HepG2 (cell line): ENCODE results near the gene ZFP36L2. TPM values are rescaled to one million over a fixed set of nuclear protein-coding genes. Genes with fewer than 3 reads are reported as not detected.
A peak's percentile ranks its signal among the peaks of the same experiment; 100 is the strongest.

ENCODE experiments used
- AGO2 ChIP-seq: fragments of 200-400 bp; formaldehyde crosslinking; optimal IDR thresholded peaks from 2 replicates; pipeline ENCODE3; 2017; ENCODE audit warnings: mild to moderate bottlenecking, low read depth, low read length, moderate library complexity
- ATF4 ChIP-seq, 2 experiments: fragments of 450-650 bp in 1 of 2; sonication (generic) in 1 of 2; formaldehyde crosslinking; IDR thresholded peaks; 2 replicates each; pipeline versions ENCODE4 v1.5.0 to v1.8.0; 2020 to 2022; ENCODE audit warnings: mild to moderate bottlenecking in 1 of 2, missing genetic modification reagents in 1 of 2
- FOXJ3 ChIP-seq: sonication (generic); formaldehyde crosslinking; IDR thresholded peaks from 2 replicates; pipeline ENCODE4 v1.4.0; 2020; ENCODE audit warnings: missing genetic modification reagents, mild to moderate bottlenecking, borderline replicate concordance
- GATAD1 ChIP-seq: IDR thresholded peaks from 2 replicates; pipeline ENCODE4 v1.6.1; 2016; ENCODE audit warnings: missing genetic modification reagents, missing compliant biosample characterization
- HOXD1 ChIP-seq: sonication (generic); formaldehyde crosslinking; IDR thresholded peaks from 2 replicates; pipeline ENCODE4 v1.5.0; 2020; ENCODE audit warnings: missing genetic modification reagents
- NBN ChIP-seq: fragments of 450-650 bp; conservative IDR thresholded peaks from 2 replicates; pipeline ENCODE4 v1.6.1; 2017
- NFYC ChIP-seq: IDR thresholded peaks from 2 replicates; pipeline ENCODE4 v1.6.1; 2016; ENCODE audit warnings: missing genetic modification reagents, missing compliant biosample characterization
- POLR2AphosphoS5 ChIP-seq: IDR thresholded peaks from 2 replicates; pipeline ENCODE4 v1.6.1; 2012; ENCODE audit warnings: low read depth, low read length
- SMYD3 ChIP-seq: sonication (generic); formaldehyde crosslinking; IDR thresholded peaks from 2 replicates; pipeline ENCODE4 v1.8.1; 2023; ENCODE audit warnings: mild to moderate bottlenecking, missing genetic modification reagents
- SOX5 ChIP-seq: IDR thresholded peaks from 2 replicates; pipeline ENCODE4 v1.6.1; 2016; ENCODE audit warnings: borderline replicate concordance
- SOX6 ChIP-seq, 2 experiments: fragments of 450-650 bp in 1 of 2; sonication (generic) in 1 of 2; formaldehyde crosslinking in 1 of 2; IDR thresholded peaks; 2 replicates each; pipeline versions ENCODE4 v1.4.0 to v1.6.1; 2017 to 2020; ENCODE audit warnings: antibody characterized with exemption in 1 of 2, mild to moderate bottlenecking in 1 of 2, missing genetic modification reagents in 1 of 2
- ZNF318 ChIP-seq: sonication (generic); formaldehyde crosslinking; IDR thresholded peaks from 2 replicates; pipeline ENCODE4 v1.4.0; 2020; ENCODE audit warnings: mild to moderate bottlenecking, missing genetic modification reagents
- ZNF614 ChIP-seq: IDR thresholded peaks from 2 replicates; pipeline ENCODE4 v1.6.1; 2018; ENCODE audit warnings: missing biosample characterization, missing genetic modification reagents, inconsistent platforms, borderline replicate concordance
- polyA plus RNA-seq, 8 experiments: library from polyadenylated mRNA; depleted of rRNA in 3 of 8; stranded (reverse) in 7 of 8; unstranded in 1 of 8; fragments of >200 nt; fragmentation: Illumina TruSeq in 4 of 8; extraction: Trizol in 4 of 8; gene quantifications; 2 replicates each; pipeline versions ENCODE4 v1.2.1 to v1.2.3, GENCODE V29; 2011 to 2016; ENCODE audit warnings: low read depth in 4 of 8, missing spikeins in 1 of 8, mixed read lengths in 1 of 8; ENCODE audit not compliant: insufficient read depth in 1 of 8
- total RNA-seq, 5 experiments: library from RNA; depleted of rRNA; stranded (reverse); fragments of >200 nt; fragmentation: Illumina TruSeq; extraction: Trizol; gene quantifications; 2 replicates each; pipeline ENCODE4 v1.2.3, GENCODE V29; 2016; ENCODE audit warnings: low read depth in 1 of 5
- TF ChIP-seq, protein P1 (sequence below): IDR thresholded peaks from 2 replicates; pipeline ENCODE4 v1.6.1; 2016; ENCODE audit warnings: missing compliant biosample characterization, missing genetic modification reagents, borderline replicate concordance
- TF ChIP-seq, protein P2 (sequence below): sonication (generic); formaldehyde crosslinking; IDR thresholded peaks from 2 replicates; pipeline ENCODE4 v1.4.0; 2020; ENCODE audit warnings: missing genetic modification reagents
- TF ChIP-seq, protein P3 (sequence below): sonication (generic); formaldehyde crosslinking; IDR thresholded peaks from 2 replicates; pipeline ENCODE4 v1.5.1; 2020; ENCODE audit warnings: mild to moderate bottlenecking, missing genetic modification reagents, borderline replicate concordance

The ZFP36L2 gene
- total and polyA plus RNA-seq, 2 of the 13 experiments (the other 11 are each of a cell fraction or from before 2014, with no cell fraction given): 11.2 to 21.8 TPM

- TF ChIP-seq ZNF318 (CRISPR knock-in tag) (0 out of 2 replicates have a peak, but pooled peaks have one; percentile 78), NFYC (peak; percentile 41; the same call in 1 of the 2 replicates), SOX6 (IDR thresholded peaks at IDR 0.05) (no peak), SOX6 (CRISPR knock-in tag; IDR thresholded peaks at IDR 0.05) (peak; percentile 29; the same call in 1 of the 2 replicates), ATF4 (CRISPR knock-in tag; IDR thresholded peaks at IDR 0.05) (peak in 1 of 2 experiments; percentile 65; a peak in 2 of 4 replicates), NBN (no peak), SOX5 (peak; percentile 62), SMYD3 (CRISPR knock-in tag) (no peak), HOXD1 (CRISPR knock-in tag) (no peak), AGO2 (peak; percentile 97), POLR2AphosphoS5 (peak; percentile 98), ZNF614 (peak; percentile 78; the same call in 1 of the 2 replicates), GATAD1 (peak; percentile 83), FOXJ3 (CRISPR knock-in tag) (peak; percentile 55; the same call in 1 of the 2 replicates)
- TF ChIP-seq, protein P1, sequence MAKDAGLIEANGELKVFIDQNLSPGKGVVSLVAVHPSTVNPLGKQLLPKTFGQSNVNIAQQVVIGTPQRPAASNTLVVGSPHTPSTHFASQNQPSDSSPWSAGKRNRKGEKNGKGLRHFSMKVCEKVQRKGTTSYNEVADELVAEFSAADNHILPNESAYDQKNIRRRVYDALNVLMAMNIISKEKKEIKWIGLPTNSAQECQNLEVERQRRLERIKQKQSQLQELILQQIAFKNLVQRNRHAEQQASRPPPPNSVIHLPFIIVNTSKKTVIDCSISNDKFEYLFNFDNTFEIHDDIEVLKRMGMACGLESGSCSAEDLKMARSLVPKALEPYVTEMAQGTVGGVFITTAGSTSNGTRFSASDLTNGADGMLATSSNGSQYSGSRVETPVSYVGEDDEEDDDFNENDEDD: peak; percentile 66; the same call in 1 of the 2 replicates
- TF ChIP-seq, protein P2, sequence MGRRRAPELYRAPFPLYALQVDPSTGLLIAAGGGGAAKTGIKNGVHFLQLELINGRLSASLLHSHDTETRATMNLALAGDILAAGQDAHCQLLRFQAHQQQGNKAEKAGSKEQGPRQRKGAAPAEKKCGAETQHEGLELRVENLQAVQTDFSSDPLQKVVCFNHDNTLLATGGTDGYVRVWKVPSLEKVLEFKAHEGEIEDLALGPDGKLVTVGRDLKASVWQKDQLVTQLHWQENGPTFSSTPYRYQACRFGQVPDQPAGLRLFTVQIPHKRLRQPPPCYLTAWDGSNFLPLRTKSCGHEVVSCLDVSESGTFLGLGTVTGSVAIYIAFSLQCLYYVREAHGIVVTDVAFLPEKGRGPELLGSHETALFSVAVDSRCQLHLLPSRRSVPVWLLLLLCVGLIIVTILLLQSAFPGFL (CRISPR knock-in tag): no peak
- TF ChIP-seq, protein P3, sequence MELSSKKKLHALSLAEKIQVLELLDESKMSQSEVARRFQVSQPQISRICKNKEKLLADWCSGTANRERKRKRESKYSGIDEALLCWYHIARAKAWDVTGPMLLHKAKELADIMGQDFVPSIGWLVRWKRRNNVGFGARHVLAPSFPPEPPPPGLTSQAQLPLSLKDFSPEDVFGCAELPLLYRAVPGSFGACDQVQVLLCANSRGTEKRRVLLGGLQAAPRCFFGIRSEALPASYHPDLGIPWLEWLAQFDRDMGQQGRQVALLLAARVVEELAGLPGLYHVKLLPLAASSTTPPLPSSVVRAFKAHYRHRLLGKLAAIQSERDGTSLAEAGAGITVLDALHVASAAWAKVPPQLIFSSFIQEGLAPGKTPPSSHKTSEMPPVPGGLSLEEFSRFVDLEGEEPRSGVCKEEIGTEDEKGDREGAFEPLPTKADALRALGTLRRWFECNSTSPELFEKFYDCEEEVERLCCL (CRISPR knock-in tag): no peak; the same call in 1 of the 2 replicates
Observed at GRCh38 chr2:43221763-43222474, 4.5 kb downstream of the ZFP36L2 start (continued).
